HG03139 (cell line): ENCODE results near the gene PPM1A.
"Not testable (repeated sequence)": the region's sequence is repeated elsewhere in the genome, so short reads cannot be mapped to it uniquely, and the experiment has no call there.

ENCODE experiments used
- ATAC-seq: cut with Tn5 transposase; IDR thresholded peaks from one replicate; pipeline ENCODE4 v1.9.1; 2021; ENCODE audit not compliant: unreplicated experiment

Gene PPM1A

GRCh38 chr14:60317609-60318008 lies 68.6 kb downstream of the PPM1A start:
- no peak for ATAC-seq

- not testable (repeated sequence) for ATAC-seq
Observed at GRCh38 chr14:60320860-60321259, 71.8 kb downstream of the PPM1A start.

GRCh38 chr14:60323199-60323896 lies 74.3 kb downstream of the PPM1A start:
- no peak for ATAC-seq

GRCh38 chr14:60324837-60325236 lies 75.8 kb downstream of the PPM1A start:
- no peak for ATAC-seq

GRCh38 chr14:60326274-60326673 lies 77.3 kb downstream of the PPM1A start:
- no peak for ATAC-seq

- ATAC-seq: peak; percentile 52
Observed at GRCh38 chr14:60327447-60328331, 78.7 kb downstream of the PPM1A start.

GRCh38 chr14:60328583-60328982 lies 79.6 kb downstream of the PPM1A start:
- ATAC-seq: no peak

- ATAC-seq: no peak
Observed at GRCh38 chr14:60329274-60329673, 80.3 kb downstream of the PPM1A start.

- peak; percentile 80 for ATAC-seq
Observed at GRCh38 chr14:60331201-60332045, 82.4 kb downstream of the PPM1A start.

- no peak for ATAC-seq
Observed at GRCh38 chr14:60332046-60332399, 83.0 kb downstream of the PPM1A start.

GRCh38 chr14:60332869-60333268 lies 83.8 kb downstream of the PPM1A start:
- ATAC-seq: no peak

GRCh38 chr14:60339571-60339970 lies 90.5 kb downstream of the PPM1A start:
- ATAC-seq: no peak

- ATAC-seq: no peak
Observed at GRCh38 chr14:60343571-60344071, 94.6 kb downstream of the PPM1A start.

- no peak for ATAC-seq
Observed at GRCh38 chr14:60344751-60345150, 95.7 kb downstream of the PPM1A start.

GRCh38 chr14:60346706-60347105 lies 97.7 kb downstream of the PPM1A start:
- ATAC-seq: no peak

GRCh38 chr14:60348211-60348610 lies 99.2 kb downstream of the PPM1A start:
- no peak for ATAC-seq
